Gastroesophageal sphincter (tissue), 4 donors: ENCODE measurements around the gene SLC22A2. TPM values are rescaled to one million over a fixed set of nuclear protein-coding genes. Genes with fewer than 3 reads are reported as not detected.

Source experiments
- ATAC-seq: fragments of 150-250 bp; one replicate; pipeline ENCODE4 v1.9.1; 2016; ENCODE audit warnings: mild to moderate bottlenecking, moderate library complexity
- H3K27ac ChIP-seq, 4 donors: fragments of 200-600 bp; sonication (generic) in 3 of 4; 1 replicate in 3 of 4; 2 replicates in 1 of 4; pipeline ENCODE4 v1.5.1; 2016 to 2019
- H3K27me3 ChIP-seq: fragments of 200-600 bp; sonication (generic); one replicate; pipeline ENCODE4 v1.5.1; 2019
- H3K36me3 ChIP-seq, 2 donors: fragments of 200-600 bp; sonication (generic); one replicate each; pipeline ENCODE4 v1.5.1; 2019; ENCODE audit warnings: control low read depth in 1 of 2
- H3K4me1 ChIP-seq, 3 donors: fragments of 200-600 bp; sonication (generic); 1 replicate in 2 of 3; 2 replicates in 1 of 3; pipeline ENCODE4 v1.5.1; 2016 to 2019; ENCODE audit warnings: control low read depth in 2 of 3
- H3K4me3 ChIP-seq, 2 donors: fragments of 200-600 bp; sonication (generic); one replicate each; pipeline ENCODE4 v1.5.1; 2019; ENCODE audit warnings: mild to moderate bottlenecking in 1 of 2, moderate library complexity in 1 of 2
- H3K9me3 ChIP-seq, 3 donors: fragments of 200-600 bp; sonication (generic); one replicate each; pipeline ENCODE4 v1.5.1; 2017 to 2019; ENCODE audit warnings: control low read depth in 2 of 3
- CTCF ChIP-seq, 4 experiments: fragments of 200-600 bp in 2 of 4; fragments of 450-650 bp in 2 of 4; sonication (generic) in 1 of 4; IDR thresholded peaks; one replicate each; pipeline ENCODE4 v1.5.1; 2017 to 2019; ENCODE audit warnings: antibody characterized with exemption in 4 of 4, mild to moderate bottlenecking in 2 of 4, moderate library complexity in 2 of 4
- EP300 ChIP-seq: sonication (generic); formaldehyde crosslinking; IDR thresholded peaks from one replicate; pipeline ENCODE4 v1.6.1; 2017; ENCODE audit warnings: antibody characterized with exemption, mild to moderate bottlenecking
- POLR2A ChIP-seq, 2 donors: fragments of 450-650 bp; IDR thresholded peaks; one replicate each; pipeline ENCODE4 v1.6.1; 2017; ENCODE audit warnings: antibody characterized with exemption in 2 of 2, mild to moderate bottlenecking in 2 of 2, moderate library complexity in 1 of 2
- POLR2AphosphoS5 ChIP-seq: sonication (generic); formaldehyde crosslinking; IDR thresholded peaks from one replicate; pipeline ENCODE4 v1.6.1; 2017; ENCODE audit warnings: antibody characterized with exemption
- WGBS, 2 donors: methylation state at CpG; one replicate each; pipeline ENCODE4 v1.1.5; 2018; ENCODE audit warnings: low coverage in 1 of 2; 5-methylcytosine and 5-hydroxymethylcytosine counted together
- total RNA-seq, 4 donors: library from RNA; depleted of rRNA; stranded (reverse); fragments of >200 nt; gene quantifications; one replicate each; pipeline ENCODE4 v1.1.0, GENCODE V29; 2016

Gene SLC22A2
- total RNA-seq, 4 donors from 2014 or later = 0.47 TPM; not detected in 3

DNA sequence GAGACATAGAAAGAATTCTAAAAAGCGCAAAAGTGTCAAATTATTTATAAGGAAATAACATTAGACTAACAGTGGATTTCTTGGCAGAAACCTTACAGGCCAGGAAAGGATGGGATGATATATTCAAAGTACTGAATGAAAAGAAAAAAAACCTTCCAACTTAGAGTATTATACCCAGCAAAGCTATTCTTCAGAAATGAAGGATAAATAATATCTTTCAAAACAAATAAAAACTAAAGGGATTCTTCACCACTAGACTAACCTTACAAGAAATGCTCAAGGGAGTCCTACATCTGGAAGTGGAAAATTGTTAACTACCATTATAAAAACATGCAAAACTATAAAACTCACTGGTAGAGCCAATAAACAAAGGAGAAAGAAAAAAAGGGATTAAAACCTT is 65.8 kb downstream of the SLC22A2 start:
- no peak for ATAC-seq
- no peak overlapping the region for H3K27ac ChIP-seq
- no peak overlapping the region for H3K4me3 ChIP-seq
- WGBS, 2 donors = 100% methylated on average over 1 of the region's 1 CpG
- TF ChIP-seq POLR2A (IDR thresholded peaks at IDR 0.05) (no peak), POLR2AphosphoS5 (no peak)
- no peaks in the 10 kb centered on the region for H3K4me1 ChIP-seq
- no peaks in the 10 kb centered on the region for H3K27me3 ChIP-seq
- peaks cover 2 to 43% (median 4%) of the 10 kb centered on the region in 3 donors for H3K9me3 ChIP-seq
- no peaks in the 10 kb centered on the region for H3K36me3 ChIP-seq

DNA sequence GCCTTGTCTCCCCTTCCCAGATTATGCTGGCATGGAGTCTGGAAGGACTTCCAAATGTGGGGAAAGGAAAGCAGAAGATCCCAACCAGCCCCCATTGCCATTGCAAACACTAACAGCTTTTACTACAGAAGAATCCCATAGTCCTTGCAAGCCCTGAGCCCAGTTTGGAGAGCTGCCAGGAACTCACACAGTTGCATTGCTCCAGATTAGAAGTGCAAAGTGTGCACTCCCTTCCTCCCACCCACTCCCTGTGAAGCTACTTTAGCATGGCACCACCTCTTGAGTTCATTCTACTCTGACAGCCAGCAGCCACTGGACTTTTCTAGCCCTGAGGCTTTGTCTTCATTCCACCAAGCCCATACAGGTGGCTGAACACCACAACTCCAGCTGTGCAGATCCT is 67.6 kb downstream of the SLC22A2 start:
- no peak for TF ChIP-seq POLR2A (IDR thresholded peaks at IDR 0.05)
- no peak for TF ChIP-seq CTCF (IDR thresholded peaks at IDR 0.05)
- TF ChIP-seq EP300 = no peak
- no peak for TF ChIP-seq POLR2AphosphoS5
- Histone ChIP-seq H3K4me1 (no peaks in the 10 kb centered on the region), H3K9me3 (peaks cover 2 to 38% (median 4%) of the 10 kb centered on the region in 3 donors), H3K27me3 (no peaks in the 10 kb centered on the region), H3K27ac (no peak overlapping the region), H3K4me3 (no peak overlapping the region), H3K36me3 (no peaks in the 10 kb centered on the region)
- ATAC-seq = no peak

GRCh38 chr6:160190081-160190480 is 68.5 kb downstream of the SLC22A2 start:
- Histone ChIP-seq H3K9me3 (peaks cover 2 to 29% (median 4%) of the 10 kb centered on the region in 3 donors), H3K36me3 (no peaks in the 10 kb centered on the region), H3K4me3 (no peak overlapping the region), H3K27me3 (no peaks in the 10 kb centered on the region), H3K4me1 (no peaks in the 10 kb centered on the region), H3K27ac (no peak overlapping the region)
- no peak for TF ChIP-seq POLR2A (IDR thresholded peaks at IDR 0.05)
- TF ChIP-seq POLR2AphosphoS5 = no peak
- no peak for TF ChIP-seq CTCF (IDR thresholded peaks at IDR 0.05)
- TF ChIP-seq EP300 = no peak
- ATAC-seq = no peak
- WGBS, 2 donors = 79 to 90% methylated on average over 1 of the region's 1 CpG

DNA sequence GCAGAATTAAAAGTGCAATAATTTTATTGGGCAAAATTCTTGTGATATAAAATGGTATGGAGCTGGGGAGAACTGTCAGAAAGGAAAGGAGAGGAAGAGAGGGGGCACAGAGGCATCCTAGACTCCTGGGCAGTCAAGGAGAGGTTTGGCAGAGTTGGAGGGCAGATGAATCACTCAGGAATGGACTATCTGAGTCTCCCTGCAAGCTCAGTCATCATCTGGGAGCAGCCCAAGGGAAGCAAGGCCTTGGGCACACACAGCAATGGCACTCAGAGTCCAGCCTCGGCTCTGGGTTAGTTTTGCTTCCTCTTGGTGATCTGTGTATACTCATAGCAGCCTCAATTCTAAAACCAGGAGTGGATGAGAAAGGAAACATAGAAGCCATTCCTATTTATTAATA is 69.8 kb downstream of the SLC22A2 start:
- Histone ChIP-seq H3K36me3 (no peaks in the 10 kb centered on the region), H3K27ac (no peak overlapping the region), H3K4me1 (no peaks in the 10 kb centered on the region), H3K4me3 (no peak overlapping the region), H3K9me3 (peaks cover 2 to 16% (median 2%) of the 10 kb centered on the region in 3 donors), H3K27me3 (no peaks in the 10 kb centered on the region)
- 72% methylated on average over 1 of the region's 1 CpG; no CpG with 5 or more reads in 1 of the 2 donors for WGBS, 2 donors
- ATAC-seq = no peak
- TF ChIP-seq POLR2AphosphoS5 = no peak
- no peak for TF ChIP-seq CTCF (IDR thresholded peaks at IDR 0.05)
- no peak for TF ChIP-seq EP300
- no peak for TF ChIP-seq POLR2A (IDR thresholded peaks at IDR 0.05)

DNA sequence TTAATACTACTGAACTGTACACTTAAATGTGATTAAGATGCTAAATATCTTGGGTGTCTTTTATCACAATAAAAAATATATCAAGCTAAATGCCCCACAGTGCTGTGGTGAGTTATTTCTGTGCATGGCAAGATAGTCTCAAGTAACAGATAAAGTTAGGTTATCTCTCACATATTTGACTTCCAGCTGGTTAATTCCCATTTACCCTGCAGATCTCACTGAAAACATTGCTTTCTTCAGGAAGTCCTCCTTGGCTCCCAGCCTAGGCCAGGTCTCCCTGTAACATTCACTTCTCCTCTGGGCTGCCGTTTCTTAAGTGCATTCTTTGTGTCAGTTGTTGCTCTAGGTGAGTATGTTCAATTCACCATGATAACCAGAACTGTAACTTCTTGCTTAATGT is 77.9 kb downstream of the SLC22A2 start:
- Histone ChIP-seq H3K9me3 (no peaks in the 10 kb centered on the region), H3K36me3 (no peaks in the 10 kb centered on the region), H3K4me1 (no peaks in the 10 kb centered on the region), H3K27me3 (no peaks in the 10 kb centered on the region), H3K27ac (no peak overlapping the region), H3K4me3 (no peak overlapping the region)
- no peak for ATAC-seq
- no peak for TF ChIP-seq CTCF (IDR thresholded peaks at IDR 0.05)
- no peak for TF ChIP-seq POLR2A (IDR thresholded peaks at IDR 0.05)
- no peak for TF ChIP-seq POLR2AphosphoS5
- no peak for TF ChIP-seq EP300
- 57% methylated on average over 1 of the region's 1 CpG for whole genome bisulfite sequencing, 2 donors

GRCh38 chr6:160178271-160178670 is 80.3 kb downstream of the SLC22A2 start:
- Histone ChIP-seq H3K9me3 (no peaks in the 10 kb centered on the region), H3K4me3 (no peak overlapping the region), H3K27me3 (no peaks in the 10 kb centered on the region), H3K4me1 (no peaks in the 10 kb centered on the region), H3K27ac (no peak overlapping the region), H3K36me3 (no peaks in the 10 kb centered on the region)
- WGBS, 2 donors = 76 to 86% methylated on average over 5 of the region's 5 CpGs
- TF ChIP-seq EP300 (no peak), CTCF (IDR thresholded peaks at IDR 0.05) (no peak), POLR2AphosphoS5 (no peak), POLR2A (IDR thresholded peaks at IDR 0.05) (no peak)
- no peak for ATAC-seq
